ENCODE measurements around the gene NFIA. TPM values are rescaled to one million over a fixed set of nuclear protein-coding genes. Genes with fewer than 3 reads are reported as not detected.

NFIA gene
- total and polyA plus RNA-seq, 2 of the 13 experiments (the other 11 are each of a cell fraction or from before 2014, with no cell fraction given): 14.7 to 28.5 TPM

DNA sequence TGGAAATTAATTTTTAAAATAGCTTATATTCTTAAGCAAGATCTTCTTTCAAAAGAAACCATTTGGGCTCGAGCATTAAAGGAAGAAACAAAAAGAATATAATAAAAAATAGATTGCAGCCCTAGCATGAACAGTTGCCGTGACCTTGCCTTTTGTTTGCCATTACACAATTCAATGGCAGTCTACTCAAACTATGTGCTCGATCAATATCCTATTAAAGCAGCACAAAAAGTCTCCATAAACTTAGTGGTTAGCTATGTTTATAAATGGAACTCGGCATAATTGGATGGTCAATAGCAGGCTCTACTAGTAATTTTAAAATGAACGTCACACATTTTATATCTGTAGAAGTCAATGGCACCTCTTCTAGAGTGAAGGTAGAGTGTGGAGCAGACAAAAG is 256.5 kb downstream of the NFIA start (continued):
- TF ChIP-seq, protein P1, sequence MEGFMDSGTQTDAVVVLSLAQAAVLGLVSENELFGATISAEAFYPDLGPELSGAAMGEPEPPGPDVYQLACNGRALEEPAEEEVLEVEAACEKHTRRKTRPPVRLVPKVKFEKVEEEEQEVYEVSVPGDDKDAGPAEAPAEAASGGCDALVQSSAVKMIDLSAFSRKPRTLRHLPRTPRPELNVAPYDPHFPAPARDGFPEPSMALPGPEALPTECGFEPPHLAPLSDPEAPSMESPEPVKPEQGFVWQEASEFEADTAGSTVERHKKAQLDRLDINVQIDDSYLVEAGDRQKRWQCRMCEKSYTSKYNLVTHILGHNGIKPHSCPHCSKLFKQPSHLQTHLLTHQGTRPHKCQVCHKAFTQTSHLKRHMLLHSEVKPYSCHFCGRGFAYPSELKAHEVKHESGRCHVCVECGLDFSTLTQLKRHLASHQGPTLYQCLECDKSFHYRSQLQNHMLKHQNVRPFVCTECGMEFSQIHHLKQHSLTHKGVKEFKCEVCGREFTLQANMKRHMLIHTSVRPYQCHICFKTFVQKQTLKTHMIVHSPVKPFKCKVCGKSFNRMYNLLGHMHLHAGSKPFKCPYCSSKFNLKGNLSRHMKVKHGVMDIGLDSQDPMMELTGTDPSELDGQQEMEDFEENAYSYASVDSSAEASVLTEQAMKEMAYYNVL (CRISPR knock-in tag; IDR thresholded peaks at IDR 0.05; ENCODE audit: borderline replicate concordance): no peak
- TF ChIP-seq ZNF318 (CRISPR knock-in tag; IDR thresholded peaks at IDR 0.05) (no peak), ZNF382 (CRISPR knock-in tag; IDR thresholded peaks at IDR 0.05; ENCODE audit: borderline replicate concordance) (no peak), ZNF589 (CRISPR knock-in tag; conservative IDR thresholded peaks at IDR 0.05) (no peak), SP5 (CRISPR knock-in tag; IDR thresholded peaks at IDR 0.05; ENCODE audit: borderline replicate concordance, low read depth) (no peak), ATF1 (CRISPR knock-in tag; IDR thresholded peaks at IDR 0.05) (no peak), AHR (CRISPR knock-in tag; IDR thresholded peaks at IDR 0.05) (no peak), POLR2AphosphoS2 (IDR thresholded peaks at IDR 0.05; ENCODE audit: low read depth, low read length) (no peak), ZNF747 (CRISPR knock-in tag; IDR thresholded peaks at IDR 0.05; ENCODE audit: borderline replicate concordance) (no peak), NFYC (CRISPR knock-in tag; IDR thresholded peaks at IDR 0.05) (no peak), HOXA9 (CRISPR knock-in tag; IDR thresholded peaks at IDR 0.05; ENCODE audit: borderline replicate concordance) (no peak), POLR2G (IDR thresholded peaks at IDR 0.05; ENCODE audit: low read depth, low read length) (no peak), FOSL2 (CRISPR knock-in tag; IDR thresholded peaks at IDR 0.05) (peak; percentile 61; the same call in 1 of the 2 replicates), LRRFIP1 (CRISPR knock-in tag; conservative IDR thresholded peaks at IDR 0.05) (no peak)
- TF ChIP-seq, protein P2, sequence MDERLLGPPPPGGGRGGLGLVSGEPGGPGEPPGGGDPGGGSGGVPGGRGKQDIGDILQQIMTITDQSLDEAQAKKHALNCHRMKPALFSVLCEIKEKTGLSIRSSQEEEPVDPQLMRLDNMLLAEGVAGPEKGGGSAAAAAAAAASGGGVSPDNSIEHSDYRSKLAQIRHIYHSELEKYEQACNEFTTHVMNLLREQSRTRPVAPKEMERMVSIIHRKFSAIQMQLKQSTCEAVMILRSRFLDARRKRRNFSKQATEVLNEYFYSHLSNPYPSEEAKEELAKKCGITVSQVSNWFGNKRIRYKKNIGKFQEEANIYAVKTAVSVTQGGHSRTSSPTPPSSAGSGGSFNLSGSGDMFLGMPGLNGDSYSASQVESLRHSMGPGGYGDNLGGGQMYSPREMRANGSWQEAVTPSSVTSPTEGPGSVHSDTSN (CRISPR knock-in tag; IDR thresholded peaks at IDR 0.05): no peak
